HG03575 (cell line): Measurements from ENCODE around the gene PTPN14.
"Not testable (repeated sequence)": the region's sequence is repeated elsewhere in the genome, so short reads cannot be mapped to it uniquely, and the experiment has no call there.

ENCODE experiments used
- ATAC-seq: cut with Tn5 transposase; IDR thresholded peaks from one replicate; pipeline ENCODE4 v1.9.1; 2021; ENCODE audit not compliant: unreplicated experiment, insufficient number of reproducible peaks, low FRiP score; ENCODE audit errors: extremely low read depth

Gene PTPN14

DNA sequence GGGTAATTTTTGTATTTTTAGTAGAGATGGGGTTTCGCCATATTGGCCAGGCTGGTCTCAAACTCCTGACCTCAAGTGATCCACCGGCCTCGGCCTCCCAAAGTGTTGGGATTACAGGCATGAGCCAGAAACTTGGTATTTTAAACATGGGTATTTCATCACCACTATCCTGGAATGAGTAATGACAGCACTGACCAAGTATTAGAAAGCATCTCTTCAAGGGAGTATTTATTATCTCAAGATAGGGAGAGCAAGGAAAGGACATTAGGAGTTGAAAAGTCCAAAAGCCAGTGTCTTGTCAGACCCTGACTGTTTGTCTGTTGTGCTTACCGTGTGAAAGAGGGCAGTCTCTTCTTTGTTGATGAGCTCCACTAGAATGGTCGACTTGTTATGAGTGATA is 156.8 kb downstream of the PTPN14 start:
- ATAC-seq = not testable (repeated sequence)

DNA sequence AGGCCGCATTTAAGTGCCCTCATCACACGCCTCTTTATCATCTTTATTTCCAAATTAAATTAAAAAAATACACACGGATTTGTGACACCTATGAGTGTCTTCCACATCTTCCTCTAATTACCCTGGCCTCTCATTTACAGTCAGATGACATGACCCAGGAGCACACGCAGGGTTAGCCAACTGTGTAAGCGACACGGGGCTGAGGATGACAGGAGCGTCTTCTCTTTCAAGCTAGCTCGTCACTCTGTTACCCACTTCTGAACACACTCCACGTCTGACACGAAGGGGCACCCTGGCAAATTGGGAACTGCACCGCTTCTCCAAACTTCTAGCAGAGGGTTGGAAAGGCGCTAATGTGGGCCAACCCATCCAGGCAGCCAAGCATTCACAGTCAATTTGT is 158.3 kb downstream of the PTPN14 start:
- no peak for ATAC-seq

DNA sequence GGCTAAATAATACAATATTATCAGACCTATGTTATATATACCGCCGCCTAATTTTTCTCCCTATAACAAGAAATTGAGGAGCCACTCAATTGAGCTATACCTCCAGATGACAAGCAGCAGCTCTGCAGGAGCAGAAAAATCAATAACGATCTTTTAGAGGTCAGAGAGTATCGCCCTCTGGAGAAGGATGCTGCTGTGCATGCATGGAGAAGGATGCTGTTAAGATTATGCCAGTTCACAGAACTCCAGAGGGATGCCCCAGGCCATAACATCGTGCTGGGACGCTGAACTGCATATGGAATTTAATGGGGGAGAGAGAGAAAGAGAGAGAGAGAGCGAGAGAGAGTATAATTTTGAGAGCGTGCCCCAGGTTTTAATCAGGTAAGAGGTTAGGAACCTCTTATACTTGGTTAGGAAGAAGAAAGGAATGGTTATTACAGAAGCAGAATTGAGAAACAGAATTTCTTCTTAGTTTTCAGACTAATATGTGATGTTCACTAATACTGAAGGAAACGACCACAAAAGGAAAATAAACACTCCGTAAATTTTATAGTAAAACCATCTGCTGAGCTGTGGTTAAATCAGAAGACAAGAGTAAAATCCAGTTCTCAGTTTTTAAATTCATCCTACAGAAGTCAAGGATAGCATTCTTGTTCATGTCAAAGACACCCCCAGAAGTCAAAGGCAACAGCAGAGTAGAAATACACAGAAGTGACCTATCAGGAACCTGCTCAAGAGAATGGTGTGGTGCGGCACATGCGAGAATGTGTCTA is 159.3 kb downstream of the PTPN14 start:
- ATAC-seq = no peak

DNA sequence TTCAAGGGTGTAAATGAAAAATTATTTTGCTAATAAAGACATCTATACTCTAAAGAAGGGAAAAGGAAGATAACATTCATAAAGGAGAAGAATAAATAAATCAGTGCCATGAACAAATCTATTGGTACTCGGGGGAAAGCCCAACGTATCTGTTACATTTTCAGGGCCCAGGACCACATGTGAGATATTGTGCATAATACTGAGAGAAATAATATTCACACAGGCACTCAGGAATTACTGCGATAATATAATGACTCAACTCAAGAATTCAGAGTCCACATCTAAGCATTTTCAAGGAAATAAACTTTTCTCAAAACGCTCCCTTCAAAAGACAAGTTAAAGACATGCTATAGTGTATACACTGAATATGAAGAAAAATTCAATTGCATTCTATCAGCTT is 161.7 kb downstream of the PTPN14 start:
- no peak for ATAC-seq

DNA sequence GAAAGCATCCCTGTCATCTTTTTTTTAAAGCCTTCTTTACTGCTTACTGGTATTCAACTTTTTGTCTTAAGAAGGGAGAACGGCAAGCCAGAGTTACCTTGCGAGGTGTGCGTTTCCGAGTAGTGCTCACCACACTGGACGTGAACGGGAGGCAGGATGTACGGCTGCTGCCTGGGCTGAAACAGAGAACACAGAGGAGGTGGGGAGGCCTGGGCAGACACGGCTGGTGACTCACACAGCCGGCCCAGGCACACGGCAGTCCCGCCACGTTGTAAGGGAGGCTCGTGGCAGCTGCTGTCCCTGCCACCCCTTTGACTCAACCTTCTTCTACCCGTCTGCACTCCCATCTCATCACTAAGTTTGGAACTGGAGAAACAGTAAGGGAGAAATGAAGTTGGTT is 164.7 kb downstream of the PTPN14 start:
- ATAC-seq = no peak

DNA sequence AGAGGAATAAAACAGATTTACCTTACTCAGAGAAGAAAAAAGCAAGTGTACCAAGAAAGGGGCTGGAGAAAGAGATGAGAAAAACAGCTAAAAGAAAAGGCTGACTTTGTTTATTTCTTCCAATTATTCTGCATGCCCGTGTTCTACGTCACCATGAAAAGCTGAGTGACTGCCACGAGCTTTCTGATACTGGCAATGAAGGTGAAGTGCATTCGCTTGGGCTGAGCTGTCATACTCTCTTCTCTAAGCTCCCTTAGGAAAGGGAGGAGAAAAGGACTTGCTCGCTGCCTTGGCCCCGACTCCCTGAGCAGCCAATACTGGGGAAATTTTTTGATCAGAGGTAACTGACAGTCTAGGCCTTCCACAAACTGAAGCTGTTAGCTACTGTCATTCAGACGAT is 165.1 kb downstream of the PTPN14 start:
- no peak for ATAC-seq

DNA sequence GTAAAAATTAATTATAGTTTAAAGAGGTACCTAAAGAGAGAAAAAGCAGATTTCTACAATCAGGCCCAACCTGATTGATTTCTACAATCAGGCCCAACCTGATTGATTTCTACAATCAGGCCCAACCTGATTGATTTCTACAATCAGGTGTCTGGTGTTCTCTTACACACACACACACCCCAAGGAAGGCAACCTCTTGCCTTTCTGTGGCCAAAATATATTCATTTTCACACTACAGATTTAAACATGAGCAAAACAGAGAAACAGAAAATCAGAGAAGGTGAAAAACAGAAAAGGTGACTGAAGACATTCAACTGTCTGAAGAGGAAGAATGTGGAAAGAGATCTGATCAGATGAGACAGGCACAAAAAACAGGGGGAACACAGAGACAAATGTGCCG is 166.0 kb downstream of the PTPN14 start:
- ATAC-seq = no peak

DNA sequence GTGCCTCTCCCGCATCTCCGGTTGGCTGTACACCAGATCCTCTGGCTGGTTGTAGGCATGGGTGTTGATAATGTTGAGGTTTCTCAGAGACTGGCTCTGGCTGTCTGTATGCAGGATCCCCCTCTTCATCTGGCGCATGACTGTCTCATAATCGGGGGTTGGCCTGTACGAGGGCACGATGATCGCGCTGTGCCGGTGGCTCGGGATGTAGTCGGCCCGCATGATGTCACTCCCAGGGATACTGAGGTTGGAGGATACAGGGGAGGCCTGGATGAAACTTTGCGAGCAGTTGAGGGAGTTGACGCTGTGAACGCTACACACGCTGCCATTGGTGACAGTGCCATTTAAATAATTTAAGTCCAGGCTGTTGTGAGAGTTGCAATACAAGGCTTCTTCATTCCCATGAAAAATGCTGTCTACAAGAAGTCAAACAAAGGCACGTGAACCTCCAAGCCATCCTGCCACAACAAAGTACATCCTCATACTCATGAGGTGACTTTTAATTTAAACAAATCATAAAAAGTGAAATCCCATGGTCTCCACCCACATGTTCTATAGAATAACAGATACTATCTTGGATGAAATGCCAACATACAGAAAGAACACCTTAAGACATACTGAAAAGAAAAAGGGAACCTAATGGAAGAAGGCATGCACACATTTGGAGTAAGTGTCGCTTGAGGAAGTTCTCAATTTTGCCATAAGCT is 166.9 kb downstream of the PTPN14 start:
- no peak for ATAC-seq

DNA sequence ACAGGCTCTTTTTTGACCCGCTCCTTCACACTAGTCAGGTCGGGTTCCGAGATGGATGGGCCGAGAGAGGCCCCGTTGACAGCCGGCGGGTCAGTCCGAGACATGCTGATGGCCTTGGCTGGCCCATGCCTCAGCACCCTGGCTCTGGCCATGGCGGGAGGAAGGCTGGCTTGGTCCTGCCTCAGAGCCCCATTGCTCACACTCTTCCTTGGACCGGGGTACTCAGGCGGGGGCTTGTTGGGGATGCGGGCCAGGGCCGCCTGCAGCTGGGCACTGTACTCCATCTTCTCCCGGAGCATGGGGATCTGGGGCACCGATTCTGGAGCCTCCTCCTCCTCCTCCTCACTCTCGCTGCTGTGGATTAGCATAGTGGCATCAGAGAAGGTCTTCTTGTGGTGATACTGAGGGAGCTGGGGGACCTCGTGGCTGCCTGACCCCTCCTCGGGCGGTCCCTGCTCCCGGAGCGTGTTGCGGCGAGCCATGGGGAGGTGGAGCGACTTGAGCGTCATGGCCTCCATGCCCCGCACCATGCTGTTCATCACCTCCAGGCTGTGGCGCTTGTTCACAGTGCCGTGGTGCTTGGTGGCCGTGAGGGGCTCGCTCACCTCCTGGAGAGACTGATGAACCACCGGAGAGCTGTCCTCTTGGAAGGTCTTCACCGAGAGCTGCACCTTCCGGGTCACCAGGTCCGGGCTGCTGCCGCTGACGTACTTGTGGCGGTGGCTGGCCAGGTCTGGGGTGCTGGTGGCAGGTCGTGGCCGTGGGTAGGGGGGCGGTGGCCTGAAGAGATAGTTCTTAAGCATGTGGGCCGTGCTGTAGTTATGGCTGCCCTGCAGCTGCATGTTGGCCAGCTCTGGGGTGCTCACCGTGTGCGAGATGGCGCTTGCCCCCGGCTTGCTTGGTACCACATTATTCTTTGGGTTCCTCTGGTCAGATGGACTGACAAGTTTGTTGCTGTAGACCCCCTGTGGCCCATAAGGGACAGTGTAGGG is 167.7 kb downstream of the PTPN14 start:
- no peak for ATAC-seq

DNA sequence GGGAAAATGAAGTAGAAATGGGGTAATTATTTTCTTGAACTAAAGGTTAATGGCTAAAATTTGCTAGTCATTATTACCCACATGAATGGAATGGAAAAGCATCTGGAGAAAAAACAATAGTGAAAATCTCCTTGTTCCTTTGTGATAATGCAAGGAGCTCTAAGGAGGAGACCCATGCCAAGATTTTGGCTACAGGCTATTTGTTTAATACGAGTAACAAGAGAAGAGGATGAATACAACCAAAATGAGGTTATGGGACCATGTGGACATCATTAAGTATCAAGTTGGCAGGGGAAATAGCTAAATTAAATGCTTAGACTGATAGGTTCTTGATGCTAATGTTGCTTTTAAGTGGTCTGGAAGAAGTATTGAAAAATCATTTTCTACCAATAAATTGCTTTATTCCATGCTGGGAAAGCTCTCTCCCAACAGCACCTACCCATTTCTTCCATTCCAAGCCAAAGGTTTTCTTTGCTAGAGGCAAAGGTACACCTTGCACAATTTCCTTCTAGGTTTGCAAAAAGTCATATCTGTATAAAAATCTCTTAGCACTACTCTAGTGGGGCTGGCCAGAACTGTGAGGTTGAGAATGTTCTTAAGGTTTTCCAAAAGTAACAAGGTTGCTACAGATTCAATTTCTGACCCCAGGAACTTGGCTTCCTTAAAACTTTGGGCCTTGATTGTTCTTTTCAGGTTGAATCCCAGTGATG is 170.3 kb downstream of the PTPN14 start:
- ATAC-seq = no peak

DNA sequence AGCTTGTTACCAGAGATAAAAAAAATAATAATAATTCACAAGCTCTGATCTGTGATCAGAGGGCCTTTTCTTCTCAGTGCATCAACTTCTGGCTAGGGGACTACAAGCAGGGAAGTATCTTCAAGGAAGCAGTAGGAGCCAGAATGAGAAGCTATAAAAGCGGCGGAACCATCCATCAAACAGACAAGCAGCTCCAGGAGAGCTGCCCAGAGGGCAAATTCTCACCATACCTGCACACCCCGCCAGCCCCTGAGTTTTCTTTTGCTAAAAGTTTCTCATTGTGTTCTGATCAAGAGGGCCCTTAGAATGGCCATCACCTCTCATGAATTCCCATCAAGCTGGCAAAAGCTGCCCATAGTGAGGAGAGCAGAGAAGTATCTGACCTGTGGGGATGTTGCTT is 171.0 kb downstream of the PTPN14 start:
- no peak for ATAC-seq

DNA sequence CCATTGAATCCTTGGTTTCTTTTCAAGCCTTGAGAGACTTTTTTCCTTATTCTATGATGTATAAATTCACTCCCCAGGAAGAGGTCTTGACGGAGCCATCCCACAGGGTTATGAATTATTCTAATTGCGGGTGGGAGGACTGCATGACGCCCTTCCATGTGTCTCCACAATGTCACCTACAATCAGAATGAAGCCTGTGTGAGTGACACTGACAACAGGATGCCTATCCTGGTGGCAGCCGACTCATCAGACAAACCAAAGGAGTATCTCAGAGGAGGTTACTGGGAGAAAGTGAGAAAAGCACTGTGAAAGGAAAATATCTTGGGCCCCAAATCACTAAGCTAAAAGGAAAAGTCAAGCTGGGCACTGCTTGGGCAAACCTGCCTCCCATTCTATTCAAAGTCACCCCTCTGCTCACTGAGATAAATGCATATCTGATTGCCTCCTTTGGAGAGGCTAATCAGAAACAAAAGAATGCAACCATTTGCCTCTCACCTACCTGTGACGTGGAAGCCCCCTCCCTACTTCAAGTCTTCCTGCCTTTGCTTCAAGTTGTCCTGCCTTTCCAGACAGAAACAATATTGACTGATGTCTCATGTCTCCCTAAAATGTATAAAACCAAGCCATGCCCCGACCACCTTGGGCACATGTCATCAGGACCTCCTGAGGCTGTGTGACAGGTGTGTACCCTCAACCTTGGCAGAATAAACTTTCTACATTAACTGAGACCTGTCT is 172.0 kb downstream of the PTPN14 start:
- no peak for ATAC-seq

DNA sequence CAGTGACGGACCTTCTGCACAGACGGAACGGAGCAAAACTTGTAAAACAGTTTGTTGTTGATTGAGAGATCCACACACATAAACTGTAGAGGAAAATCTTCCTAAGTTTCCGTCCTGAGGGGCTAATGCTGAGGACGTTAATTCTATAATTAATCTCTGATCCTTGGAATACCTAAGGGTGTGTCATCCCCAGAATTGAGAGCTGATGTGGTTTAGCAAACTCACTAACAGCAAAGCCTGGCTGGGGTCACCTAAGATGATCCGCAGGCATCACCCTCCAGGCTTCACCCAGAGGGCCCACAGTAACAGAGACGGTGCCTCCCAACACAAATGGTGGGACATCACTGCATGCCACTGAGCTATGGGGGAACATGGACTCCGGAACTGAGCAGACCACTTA is 172.9 kb downstream of the PTPN14 start:
- ATAC-seq = no peak

DNA sequence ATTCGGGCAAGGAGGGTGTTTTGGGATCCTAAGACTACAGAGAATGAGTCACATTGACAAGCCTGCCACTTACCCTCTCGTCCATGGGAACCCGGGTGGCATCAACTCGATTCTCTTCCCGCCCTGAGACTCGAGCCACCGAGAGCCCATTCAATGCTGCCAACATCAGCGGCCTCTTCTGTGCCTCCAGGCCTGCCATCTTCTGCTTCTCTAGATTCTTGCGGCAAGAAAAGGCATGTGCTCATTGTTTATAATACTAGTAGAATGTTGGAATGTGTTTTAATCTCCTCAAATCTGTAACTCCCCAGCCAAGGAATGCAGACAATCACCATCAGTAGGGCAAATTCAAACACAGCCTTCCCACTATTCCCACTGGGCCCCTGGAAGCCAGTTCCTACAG is 173.5 kb downstream of the PTPN14 start:
- ATAC-seq = no peak

DNA sequence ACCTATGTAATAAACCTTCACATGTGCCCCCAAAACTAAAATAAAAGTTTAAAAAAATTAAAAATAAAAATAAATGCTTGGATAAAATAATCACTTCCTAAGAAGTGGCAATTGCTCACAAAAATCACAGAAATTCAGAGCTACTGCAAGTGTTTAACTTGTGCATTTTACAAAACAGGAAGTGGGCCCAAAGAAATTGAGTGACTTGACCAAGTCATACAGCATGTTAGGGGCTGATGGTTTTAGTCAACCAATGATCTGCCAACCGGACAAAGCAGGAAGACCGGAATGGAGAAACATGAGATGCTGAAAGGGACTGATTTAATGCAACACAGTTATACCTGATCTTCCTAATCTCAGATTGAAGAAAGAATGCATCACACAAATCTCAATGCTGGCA is 173.9 kb downstream of the PTPN14 start:
- ATAC-seq = no peak

DNA sequence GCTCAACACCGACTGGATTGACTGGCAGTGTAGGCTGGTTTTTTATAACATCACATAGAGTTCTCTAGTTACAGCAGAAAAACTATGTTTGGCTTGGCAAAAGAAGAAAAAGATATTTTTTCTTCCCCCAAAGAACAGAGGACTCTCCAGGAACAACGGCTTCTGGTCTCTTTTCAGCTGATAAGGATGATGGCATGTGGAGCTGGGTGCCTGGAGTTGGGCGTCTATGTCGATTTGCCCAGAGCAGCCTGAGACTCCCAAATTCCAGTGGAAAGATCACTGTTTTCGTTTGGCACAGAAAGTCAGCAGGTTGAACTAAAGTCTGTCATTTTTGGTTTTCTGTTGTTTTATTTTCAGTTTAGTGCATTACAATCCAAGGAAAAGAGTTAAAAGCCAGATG is 179.3 kb downstream of the PTPN14 start:
- ATAC-seq = no peak

DNA sequence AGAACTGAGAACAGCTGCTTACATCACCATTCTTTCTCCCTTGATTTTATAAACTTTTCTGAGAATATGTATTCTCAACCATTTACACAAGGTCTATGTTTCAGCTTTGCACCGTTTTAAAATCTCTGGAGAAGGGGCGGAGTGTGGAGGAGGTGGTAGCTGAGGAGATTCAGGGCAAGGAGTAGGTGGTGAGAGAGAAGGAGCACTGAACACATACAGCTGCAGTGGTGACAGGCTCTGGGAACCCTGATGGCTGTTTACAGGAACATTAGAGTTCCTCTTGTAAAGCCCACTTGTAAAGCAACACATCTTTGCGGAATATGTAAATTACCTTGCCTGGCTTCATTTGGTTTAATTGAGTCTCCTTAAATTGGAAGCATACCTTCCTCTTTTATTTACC is 180.8 kb downstream of the PTPN14 start:
- no peak for ATAC-seq

DNA sequence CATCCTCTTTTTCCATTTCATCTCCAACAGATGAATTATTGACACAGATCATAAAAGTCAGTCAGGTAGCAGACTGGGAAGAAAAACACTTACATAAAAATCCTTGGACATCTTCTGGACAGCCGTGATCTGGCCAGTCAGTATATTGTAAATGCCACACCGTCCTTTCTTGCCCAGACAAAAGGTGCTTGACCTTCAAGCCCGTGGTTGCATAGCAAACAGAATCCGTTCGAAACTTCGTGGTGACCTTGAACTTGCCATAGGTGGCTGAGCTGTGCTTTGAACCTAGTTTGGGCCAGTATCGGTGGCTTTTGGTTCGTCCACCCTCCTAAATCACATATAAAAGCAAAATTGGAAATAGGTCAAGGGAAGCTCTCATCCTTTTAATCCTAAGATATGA is 182.0 kb downstream of the PTPN14 start:
- ATAC-seq = no peak
